RWPE2 (cell line): Measurements from ENCODE around the gene ANKRD27.

Experiments used
- ATAC-seq: fragments of 200-7000 bp; cut with Tn5 transposase; 3 replicates; pipeline ENCODE4 v1.9.1; 2021; ENCODE audit warnings: low read depth
- DNase-seq: peaks from one replicate; pipeline ENCODE4 v3.0.0-alpha.2; 2020; ENCODE audit warnings: low spot score
- H3K27ac ChIP-seq: fragments of 450-650 bp; 2 replicates; pipeline ENCODE4 v1.5.1; 2017; ENCODE audit warnings: mild to moderate bottlenecking; ENCODE audit not compliant: poor library complexity, severe bottlenecking
- H3K27me3 ChIP-seq: fragments of 250-450 bp; sonication (Bioruptor Pico); 2 replicates; pipeline ENCODE4 v1.5.1; 2021; ENCODE audit warnings: mild to moderate bottlenecking, moderate library complexity; ENCODE audit not compliant: insufficient read depth, poor library complexity, severe bottlenecking
- H3K36me3 ChIP-seq: fragments of 250-450 bp; sonication (Bioruptor Pico); 2 replicates; pipeline ENCODE4 v1.5.1; 2020; ENCODE audit warnings: low read depth, mild to moderate bottlenecking, moderate library complexity
- H3K4me1 ChIP-seq: fragments of 250-450 bp; sonication (Bioruptor Pico); 2 replicates; pipeline ENCODE4 v1.5.1; 2021; ENCODE audit warnings: mild to moderate bottlenecking, moderate library complexity; ENCODE audit not compliant: insufficient read depth, poor library complexity, severe bottlenecking
- H3K4me3 ChIP-seq: fragments of 250-450 bp; sonication (Bioruptor Pico); 2 replicates; pipeline ENCODE4 v1.5.1; 2021; ENCODE audit warnings: mild to moderate bottlenecking, moderate library complexity; ENCODE audit not compliant: severe bottlenecking
- H3K9me3 ChIP-seq: fragments of 250-450 bp; sonication (Bioruptor Pico); 2 replicates; pipeline ENCODE4 v1.5.1; 2021; ENCODE audit warnings: mild to moderate bottlenecking, moderate library complexity; ENCODE audit not compliant: severe bottlenecking
- TF ChIP-seq, protein P1 (sequence below): fragments of 450-650 bp; IDR thresholded peaks from one replicate; pipeline ENCODE4 v1.5.1; 2017; ENCODE audit warnings: mild to moderate bottlenecking, moderate library complexity; ENCODE audit not compliant: poor library complexity, severe bottlenecking

ANKRD27 gene

DNA sequence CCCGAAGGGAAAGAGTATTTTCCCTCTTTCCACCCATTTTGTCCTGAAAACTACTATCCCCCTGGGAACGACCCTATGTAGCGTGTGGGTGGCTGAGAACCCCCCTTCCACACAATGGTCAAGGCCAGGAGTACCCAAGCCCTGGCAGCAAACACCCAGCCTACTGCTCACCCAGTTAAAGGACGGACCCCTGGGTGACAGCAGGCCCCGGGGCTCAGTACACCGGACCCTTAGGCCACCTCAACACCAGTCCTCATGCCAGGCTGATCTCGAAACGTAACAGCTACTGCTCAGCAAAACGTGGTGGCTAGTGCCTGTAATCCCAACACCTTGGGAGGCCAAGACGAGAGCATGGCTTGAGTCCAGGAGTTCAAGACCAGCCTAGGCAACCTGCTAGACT lies 1.4 kb downstream of the ANKRD27 start:
- ATAC-seq = no peak
- Histone ChIP-seq H3K27me3 (peaks cover 25% of the 10 kb centered on the region), H3K4me1 (no peaks in the 10 kb centered on the region), H3K9me3 (no peaks in the 10 kb centered on the region), H3K36me3 (0 out of 2 replicates have a peak, but pooled peaks cover 2% of the 10 kb centered on the region), H3K27ac (no peak overlapping the region), H3K4me3 (no peak overlapping the region)
- DNase-seq = no peak
- TF ChIP-seq, protein P1, sequence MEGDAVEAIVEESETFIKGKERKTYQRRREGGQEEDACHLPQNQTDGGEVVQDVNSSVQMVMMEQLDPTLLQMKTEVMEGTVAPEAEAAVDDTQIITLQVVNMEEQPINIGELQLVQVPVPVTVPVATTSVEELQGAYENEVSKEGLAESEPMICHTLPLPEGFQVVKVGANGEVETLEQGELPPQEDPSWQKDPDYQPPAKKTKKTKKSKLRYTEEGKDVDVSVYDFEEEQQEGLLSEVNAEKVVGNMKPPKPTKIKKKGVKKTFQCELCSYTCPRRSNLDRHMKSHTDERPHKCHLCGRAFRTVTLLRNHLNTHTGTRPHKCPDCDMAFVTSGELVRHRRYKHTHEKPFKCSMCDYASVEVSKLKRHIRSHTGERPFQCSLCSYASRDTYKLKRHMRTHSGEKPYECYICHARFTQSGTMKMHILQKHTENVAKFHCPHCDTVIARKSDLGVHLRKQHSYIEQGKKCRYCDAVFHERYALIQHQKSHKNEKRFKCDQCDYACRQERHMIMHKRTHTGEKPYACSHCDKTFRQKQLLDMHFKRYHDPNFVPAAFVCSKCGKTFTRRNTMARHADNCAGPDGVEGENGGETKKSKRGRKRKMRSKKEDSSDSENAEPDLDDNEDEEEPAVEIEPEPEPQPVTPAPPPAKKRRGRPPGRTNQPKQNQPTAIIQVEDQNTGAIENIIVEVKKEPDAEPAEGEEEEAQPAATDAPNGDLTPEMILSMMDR = no peak

DNA sequence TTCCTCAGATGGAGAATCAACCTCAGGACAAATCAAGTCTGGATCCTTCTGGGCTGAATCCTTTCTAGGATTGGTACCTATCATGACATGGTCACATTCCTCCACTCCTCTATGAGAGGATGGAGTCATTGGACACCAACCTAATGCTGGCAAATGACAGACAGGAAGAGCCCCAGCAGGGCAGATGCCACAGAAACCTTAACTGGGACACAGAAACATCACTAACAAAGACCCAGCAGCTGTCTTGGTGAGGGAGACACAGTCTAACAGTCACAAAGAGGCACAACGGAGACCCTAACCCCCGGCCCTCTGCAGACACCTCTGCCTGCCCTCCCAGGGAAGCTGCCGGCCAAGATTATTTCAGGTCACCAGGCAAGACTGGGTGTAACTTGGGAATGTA lies 2.1 kb downstream of the ANKRD27 start:
- DNase-seq = no peak
- Histone ChIP-seq H3K27me3 (peaks cover 22% of the 10 kb centered on the region), H3K4me3 (no peak overlapping the region), H3K9me3 (no peaks in the 10 kb centered on the region), H3K4me1 (no peaks in the 10 kb centered on the region), H3K27ac (no peak overlapping the region), H3K36me3 (0 out of 2 replicates have a peak, but pooled peaks cover 2% of the 10 kb centered on the region)
- TF ChIP-seq, protein P1 = no peak
- no peak for ATAC-seq

DNA sequence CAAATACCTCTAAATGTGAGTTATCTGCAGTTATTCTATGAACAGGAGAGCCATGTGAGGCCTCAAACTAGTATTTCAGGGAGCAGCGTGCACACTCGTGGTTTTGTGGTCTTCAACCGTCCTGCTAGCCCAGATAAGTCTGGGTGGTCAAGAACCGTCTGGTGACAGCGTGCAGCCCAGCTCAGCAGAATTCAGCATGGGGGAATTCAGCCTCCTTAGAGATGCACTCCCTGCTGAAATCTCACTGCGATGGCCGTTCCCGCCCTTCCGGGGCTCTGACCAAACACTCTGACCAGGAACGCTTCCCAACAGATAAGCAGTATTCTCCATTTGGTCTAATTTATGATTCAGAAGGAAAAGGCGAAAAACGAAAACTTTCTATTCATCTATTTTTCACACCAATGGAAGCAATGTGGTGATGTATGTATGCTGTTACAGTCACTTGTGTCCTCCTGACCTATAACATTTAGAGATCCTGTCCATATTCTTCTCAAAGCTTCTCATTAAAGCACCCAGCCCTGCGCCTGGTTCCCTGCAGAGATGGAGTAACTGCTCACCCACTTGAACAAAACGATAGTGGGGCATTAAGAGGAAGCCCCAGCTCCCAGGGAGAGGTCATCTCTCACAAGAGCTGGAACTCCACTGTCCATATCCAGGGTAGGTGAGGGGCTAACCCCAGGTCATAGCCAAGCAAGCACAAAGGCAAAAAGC lies 2.9 kb downstream of the ANKRD27 start:
- no peak for DNase-seq
- no peak overlapping the region for H3K27ac ChIP-seq

DNA sequence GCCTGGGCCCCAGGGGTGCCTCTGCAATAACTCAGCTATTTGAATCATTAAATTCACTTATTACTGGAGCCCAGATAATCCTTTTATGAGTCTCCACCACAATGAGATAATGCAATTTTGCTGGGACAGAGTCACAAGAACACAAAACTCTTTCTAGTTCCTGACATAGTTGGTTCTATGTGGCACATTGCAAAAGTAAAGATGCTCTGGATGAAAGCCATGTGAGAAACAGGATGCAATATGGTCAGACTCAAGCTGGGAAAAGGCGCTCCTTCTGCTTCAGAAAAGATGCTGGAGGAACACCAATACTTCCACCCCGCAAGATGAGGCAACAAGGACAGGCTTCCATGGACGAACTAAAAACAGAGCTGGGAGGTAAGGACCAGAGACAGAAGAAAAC lies 5.7 kb downstream of the ANKRD27 start:
- Histone ChIP-seq H3K4me1 (no peaks in the 10 kb centered on the region), H3K27me3 (no peaks in the 10 kb centered on the region), H3K9me3 (no peaks in the 10 kb centered on the region), H3K4me3 (no peak overlapping the region), H3K36me3 (peaks cover 16% of the 10 kb centered on the region), H3K27ac (no peak overlapping the region)
- TF ChIP-seq, protein P1 = no peak
- ATAC-seq (no peak), DNase-seq (no peak)

More for the DNA sequence above, 2.9 kb downstream of the ANKRD27 start:
- Histone ChIP-seq H3K36me3 (peaks cover 7% of the 10 kb centered on the region), H3K9me3 (no peaks in the 10 kb centered on the region), H3K4me3 (no peak overlapping the region), H3K4me1 (no peaks in the 10 kb centered on the region), H3K27me3 (peaks cover 14% of the 10 kb centered on the region)
- no peak for ATAC-seq
- TF ChIP-seq, protein P1 = no peak

DNA sequence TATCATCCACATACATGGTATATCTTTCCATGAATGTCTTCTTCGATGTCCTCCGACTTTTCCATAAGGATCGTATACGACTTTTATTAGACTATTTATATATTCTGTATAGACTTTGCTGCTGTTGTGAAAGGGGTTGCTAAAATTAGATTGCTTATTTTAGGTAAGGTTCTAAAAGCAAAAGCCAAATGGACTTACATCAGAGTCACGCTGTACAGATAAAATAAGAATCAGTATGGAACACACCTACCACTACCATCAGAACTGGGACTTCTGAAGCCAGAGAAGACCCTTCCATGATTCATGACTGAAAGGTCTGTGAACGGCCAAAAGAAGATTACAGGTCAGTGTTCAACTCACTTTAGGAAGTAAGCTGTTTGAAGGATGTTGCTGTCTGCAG lies 8.9 kb downstream of the ANKRD27 start:
- H3K4me1 ChIP-seq = no peaks in the 10 kb centered on the region
- TF ChIP-seq, protein P1 = no peak
- H3K9me3 ChIP-seq = no peaks in the 10 kb centered on the region
- H3K4me3 ChIP-seq = no peak overlapping the region
- ATAC-seq (no peak), DNase-seq (no peak)
- H3K27me3 ChIP-seq = no peaks in the 10 kb centered on the region
- no peak overlapping the region for H3K27ac ChIP-seq
- H3K36me3 ChIP-seq = peaks cover 13% of the 10 kb centered on the region
